Epidermal melanocyte (primary cell): ENCODE results near the gene ARL13B.
"Not testable (repeated sequence)": the region's sequence is repeated elsewhere in the genome, so short reads cannot be mapped to it uniquely, and the experiment has no call there.

Experiments
- DNase-seq: peaks from one replicate; pipeline ENCODE4 v3.0.0; 2011; ENCODE audit warnings: low spot score; ENCODE audit not compliant: insufficient read length

Gene ARL13B

GRCh38 chr3:93979850-93980676, at the start of gene ARL13B:
Gene ARL13B (plus strand): TSS chr3:93980155. CDS start chr3:93980424, 269 bp downstream.
- peak; percentile 98 for DNase-seq

GRCh38 chr3:93931597-93932229, 48.2 kb upstream of the ARL13B start:
- DNase-seq, result no peak

GRCh38 chr3:93934366-93935046, 45.4 kb upstream of the ARL13B start:
- DNase-seq, result no peak

GRCh38 chr3:93936549-93936948, 43.4 kb upstream of the ARL13B start:
- no peak for DNase-seq

GRCh38 chr3:93937485-93937884, 42.5 kb upstream of the ARL13B start:
- DNase-seq, result not testable (repeated sequence)

- DNase-seq, result not testable (repeated sequence)
These were observed 30.0 kb upstream of the ARL13B start for GRCh38 chr3:93949958-93950357.

- DNase-seq, result no peak
These were observed 18.9 kb upstream of the ARL13B start for GRCh38 chr3:93961026-93961425.

GRCh38 chr3:93961489-93961888, 18.5 kb upstream of the ARL13B start:
- no peak for DNase-seq

- no peak for DNase-seq
These were observed 17.2 kb upstream of the ARL13B start for GRCh38 chr3:93962798-93963197.

- DNase-seq, result not testable (repeated sequence)
These were observed 14.8 kb upstream of the ARL13B start for GRCh38 chr3:93965106-93965505.

GRCh38 chr3:93969443-93969842, 10.5 kb upstream of the ARL13B start:
- DNase-seq, result no peak

GRCh38 chr3:93969997-93970396, 10.0 kb upstream of the ARL13B start:
- no peak for DNase-seq

GRCh38 chr3:93973131-93974126, 6.5 kb upstream of the ARL13B start, which contains the start of gene PROS1:
Gene PROS1 (minus strand): TSS chr3:93973896. CDS start chr3:93973749, 147 bp downstream.
- peak; percentile 65 for DNase-seq

GRCh38 chr3:93981649-93982048, 1.7 kb downstream of the ARL13B start:
- DNase-seq, result no peak

GRCh38 chr3:93983408-93983807, 3.5 kb downstream of the ARL13B start:
- DNase-seq, result no peak

GRCh38 chr3:93984618-93985017, 4.7 kb downstream of the ARL13B start:
- no peak for DNase-seq

- no peak for DNase-seq
These were observed 8.3 kb downstream of the ARL13B start for GRCh38 chr3:93988283-93988682.

- no peak for DNase-seq
These were observed 8.8 kb downstream of the ARL13B start for GRCh38 chr3:93988764-93989163.

GRCh38 chr3:93989241-93989640, 9.3 kb downstream of the ARL13B start:
- no peak for DNase-seq

- DNase-seq, result no peak
These were observed 11.7 kb downstream of the ARL13B start for GRCh38 chr3:93991631-93992030.

GRCh38 chr3:93992207-93992606, 12.3 kb downstream of the ARL13B start:
- DNase-seq, result no peak
